ENCODE data around the gene HMBS. TPM values are rescaled to one million over a fixed set of nuclear protein-coding genes. Genes with fewer than 3 reads are reported as not detected.

Gene HMBS
- total RNA-seq, 6 experiments from 2014 or later: 31.1 to 45.6 (median 41.9) TPM

- Mint-ChIP-seq H3K4me3 (peak within 1 kb of the TSS; percentile 97), H3K4me1 (ENCODE audit: low read depth) (peaks cover 28% of the 10 kb centered on the region), H3K27ac (peak within 1 kb of the TSS; percentile 85), H3K9me3 (no peaks in the 10 kb centered on the region), H3K36me3 (ENCODE audit: low read depth) (peaks cover 4% of the 10 kb centered on the region; the same call in 1 of the 2 replicates), H3K27me3 (ENCODE audit: insufficient read depth) (no peaks in the 10 kb centered on the region)
- peak; percentile 99 for DNase-seq
- no peak for TF ChIP-seq CTCF (IDR thresholded peaks at IDR 0.05)
Observed at GRCh38 chr11:119121008-119121810, 36.5 kb downstream of the HMBS start, which contains the start of gene HINFP. Gene HINFP (plus strand): TSS chr11:119121580. CDS start chr11:119126945, 5,365 bp downstream.

GRCh38 chr11:119121811-119122124 is 37.1 kb downstream of the HMBS start:
- Mint-ChIP-seq H3K36me3 (ENCODE audit: low read depth) (peaks cover 4% of the 10 kb centered on the region; the same call in 1 of the 2 replicates), H3K9me3 (no peaks in the 10 kb centered on the region), H3K4me1 (ENCODE audit: low read depth) (peaks cover 28% of the 10 kb centered on the region), H3K4me3 (peak overlapping the region; percentile 97), H3K27ac (peak overlapping the region; percentile 77), H3K27me3 (ENCODE audit: insufficient read depth) (no peaks in the 10 kb centered on the region)
- TF ChIP-seq CTCF (IDR thresholded peaks at IDR 0.05): no peak
- DNase-seq: no peak

- Mint-ChIP-seq H3K4me3 (no peak overlapping the region), H3K4me1 (ENCODE audit: low read depth) (peaks cover 32% of the 10 kb centered on the region), H3K27ac (no peak overlapping the region), H3K36me3 (ENCODE audit: low read depth) (peaks cover 16% of the 10 kb centered on the region), H3K9me3 (no peaks in the 10 kb centered on the region), H3K27me3 (ENCODE audit: insufficient read depth) (no peaks in the 10 kb centered on the region)
- DNase-seq: no peak
- no peak for TF ChIP-seq CTCF (IDR thresholded peaks at IDR 0.05)
Observed at GRCh38 chr11:119125821-119126220, 41.1 kb downstream of the HMBS start.

GRCh38 chr11:119126675-119127268 is 42.1 kb downstream of the HMBS start:
- Mint-ChIP-seq H3K27ac (no peak overlapping the region), H3K36me3 (ENCODE audit: low read depth) (peaks cover 20% of the 10 kb centered on the region), H3K9me3 (no peaks in the 10 kb centered on the region), H3K4me3 (no peak overlapping the region), H3K27me3 (ENCODE audit: insufficient read depth) (no peaks in the 10 kb centered on the region), H3K4me1 (ENCODE audit: low read depth) (peaks cover 32% of the 10 kb centered on the region)
- no peak for DNase-seq
- TF ChIP-seq CTCF (IDR thresholded peaks at IDR 0.05): no peak

- Mint-ChIP-seq H3K36me3 (ENCODE audit: low read depth) (peaks cover 32% of the 10 kb centered on the region), H3K4me3 (no peak overlapping the region), H3K4me1 (ENCODE audit: low read depth) (peaks cover 17% of the 10 kb centered on the region), H3K27ac (no peak overlapping the region; the same call in 1 of the 2 replicates), H3K27me3 (ENCODE audit: insufficient read depth) (no peaks in the 10 kb centered on the region), H3K9me3 (no peaks in the 10 kb centered on the region)
- no peak for TF ChIP-seq CTCF (IDR thresholded peaks at IDR 0.05)
- no peak for DNase-seq
Observed at GRCh38 chr11:119130662-119131061, 46.0 kb downstream of the HMBS start.

Measured in HFFc6 (cell line).